Uterus (tissue), 4 donors: Measurements from ENCODE around the gene UNC13B. TPM values are rescaled to one million over a fixed set of nuclear protein-coding genes. Genes with fewer than 3 reads are reported as not detected.
"Not testable (repeated sequence)": the region's sequence is repeated elsewhere in the genome, so short reads cannot be mapped to it uniquely, and the experiment has no call there.

Experiments
- DNase-seq, 2 donors: peaks; one replicate each; pipeline ENCODE4 v3.0.0-alpha.2; 2019 to 2020
- H3K27ac ChIP-seq, 2 donors: fragments of 200-600 bp; sonication (generic); 1 replicate in 1 of 2; 2 replicates in 1 of 2; pipeline ENCODE4 v1.5.1; 2016 to 2018
- H3K27me3 ChIP-seq, 2 donors: fragments of 200-600 bp; sonication (generic); one replicate each; pipeline ENCODE4 v1.5.1; 2018 to 2019; ENCODE audit warnings: control low read depth in 1 of 2
- H3K36me3 ChIP-seq, 2 donors: fragments of 200-600 bp; sonication (generic); one replicate each; pipeline ENCODE4 v1.5.1; 2019; ENCODE audit warnings: control low read depth in 1 of 2
- H3K4me1 ChIP-seq, 2 donors: fragments of 200-600 bp; sonication (generic); one replicate each; pipeline ENCODE4 v1.5.1; 2018 to 2019; ENCODE audit warnings: control low read depth in 1 of 2
- H3K4me3 ChIP-seq, 2 donors: fragments of 200-600 bp; sonication (generic); 1 replicate in 1 of 2; 2 replicates in 1 of 2; pipeline ENCODE4 v1.5.1; 2018 to 2019; ENCODE audit warnings: mild to moderate bottlenecking in 1 of 2
- H3K9me3 ChIP-seq, 2 donors: fragments of 200-600 bp; sonication (generic); one replicate each; pipeline ENCODE4 v1.5.1; 2019; ENCODE audit warnings: control low read depth in 1 of 2
- POLR2A ChIP-seq, 2 donors: fragments of 450-650 bp; IDR thresholded peaks; one replicate each; pipeline ENCODE4 v1.6.1; 2016; ENCODE audit warnings: antibody characterized with exemption in 2 of 2, mild to moderate bottlenecking in 1 of 2, moderate library complexity in 1 of 2
- intact Hi-C: fragments of 100-400 bp; cut with DNase I; formaldehyde crosslinking; loops from one replicate; pipeline ENCODE4 v1.15.1; 2023; ENCODE audit warnings: low total_unique reads
- total RNA-seq, 4 donors: library from RNA; depleted of rRNA in 3 of 4; stranded (reverse); fragments of >200 nt in 3 of 4; gene quantifications; one replicate each; pipeline versions ENCODE4 v1.1.0 to v1.2.4, GENCODE V29; 2014 to 2023
- TF ChIP-seq, protein P1 (sequence below), 4 experiments: fragments of 200-600 bp in 2 of 4; fragments of 450-650 bp in 2 of 4; sonication (generic) in 2 of 4; IDR thresholded peaks; one replicate each; pipeline ENCODE4 v1.5.1; 2016 to 2019; ENCODE audit warnings: antibody characterized with exemption in 4 of 4, mild to moderate bottlenecking in 2 of 4, moderate library complexity in 1 of 4
- donor health status: DM: yes; HTN: yes; CAD: no.

Gene UNC13B
- total RNA-seq, 4 donors from 2014 or later: 11.2 to 37.1 (median 14.6) TPM

DNA sequence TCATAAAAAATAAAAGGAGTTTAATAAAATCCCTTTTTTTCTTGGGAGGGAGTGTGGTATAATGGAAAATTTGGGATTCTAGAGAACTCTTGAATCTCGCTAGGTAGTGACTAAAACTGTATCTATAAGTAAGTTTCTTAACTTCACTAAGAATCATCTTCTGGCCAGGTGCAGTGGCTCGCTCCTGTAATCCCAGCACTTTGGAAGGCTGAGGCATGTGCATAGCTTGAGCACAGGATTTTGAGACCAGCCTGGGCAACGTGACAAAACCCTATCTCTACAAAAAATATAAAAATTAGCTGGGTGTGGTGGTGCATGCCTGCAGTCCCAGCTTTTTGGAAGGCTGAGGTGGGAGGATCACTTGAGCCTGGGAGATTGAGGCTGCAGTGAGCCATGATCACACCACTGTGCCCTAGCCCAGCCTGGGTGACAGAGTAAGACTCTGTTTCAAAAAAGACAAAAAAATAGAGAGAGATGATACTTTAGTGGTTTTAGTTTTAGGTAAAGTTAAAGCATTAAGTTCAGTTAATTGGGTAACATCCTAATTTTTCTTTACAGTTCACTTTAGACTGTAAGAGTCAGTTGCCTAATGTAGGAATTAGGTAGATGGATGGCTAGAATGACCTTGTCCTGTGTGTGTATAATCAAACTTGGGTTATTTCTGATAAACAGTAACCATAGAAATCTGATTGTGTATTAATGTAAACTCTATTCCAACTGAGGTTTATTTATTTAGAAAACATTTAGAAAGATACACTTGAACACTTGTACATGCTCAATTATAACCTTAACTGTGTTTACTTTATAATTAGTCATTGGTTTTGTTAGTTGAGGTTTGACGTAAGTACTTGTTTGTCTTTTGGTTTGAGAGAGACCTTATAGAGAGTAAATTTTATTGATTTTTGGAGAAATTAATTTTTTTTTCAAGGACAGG, 17.8 kb downstream of the UNC13B start:
- H3K27ac ChIP-seq: no peak overlapping the region
- no peaks in the 10 kb centered on the region for H3K9me3 ChIP-seq
- H3K27me3 ChIP-seq: no peaks in the 10 kb centered on the region
- DNase-seq: no peak
- H3K4me1 ChIP-seq: no peaks in the 10 kb centered on the region
- H3K4me3 ChIP-seq: no peak overlapping the region
- no peak for TF ChIP-seq POLR2A (IDR thresholded peaks at IDR 0.05)
- TF ChIP-seq, protein P1, sequence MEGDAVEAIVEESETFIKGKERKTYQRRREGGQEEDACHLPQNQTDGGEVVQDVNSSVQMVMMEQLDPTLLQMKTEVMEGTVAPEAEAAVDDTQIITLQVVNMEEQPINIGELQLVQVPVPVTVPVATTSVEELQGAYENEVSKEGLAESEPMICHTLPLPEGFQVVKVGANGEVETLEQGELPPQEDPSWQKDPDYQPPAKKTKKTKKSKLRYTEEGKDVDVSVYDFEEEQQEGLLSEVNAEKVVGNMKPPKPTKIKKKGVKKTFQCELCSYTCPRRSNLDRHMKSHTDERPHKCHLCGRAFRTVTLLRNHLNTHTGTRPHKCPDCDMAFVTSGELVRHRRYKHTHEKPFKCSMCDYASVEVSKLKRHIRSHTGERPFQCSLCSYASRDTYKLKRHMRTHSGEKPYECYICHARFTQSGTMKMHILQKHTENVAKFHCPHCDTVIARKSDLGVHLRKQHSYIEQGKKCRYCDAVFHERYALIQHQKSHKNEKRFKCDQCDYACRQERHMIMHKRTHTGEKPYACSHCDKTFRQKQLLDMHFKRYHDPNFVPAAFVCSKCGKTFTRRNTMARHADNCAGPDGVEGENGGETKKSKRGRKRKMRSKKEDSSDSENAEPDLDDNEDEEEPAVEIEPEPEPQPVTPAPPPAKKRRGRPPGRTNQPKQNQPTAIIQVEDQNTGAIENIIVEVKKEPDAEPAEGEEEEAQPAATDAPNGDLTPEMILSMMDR (IDR thresholded peaks at IDR 0.05): no peak
- H3K36me3 ChIP-seq: no peaks in the 10 kb centered on the region
- intact Hi-C loops: no loop called here

DNA sequence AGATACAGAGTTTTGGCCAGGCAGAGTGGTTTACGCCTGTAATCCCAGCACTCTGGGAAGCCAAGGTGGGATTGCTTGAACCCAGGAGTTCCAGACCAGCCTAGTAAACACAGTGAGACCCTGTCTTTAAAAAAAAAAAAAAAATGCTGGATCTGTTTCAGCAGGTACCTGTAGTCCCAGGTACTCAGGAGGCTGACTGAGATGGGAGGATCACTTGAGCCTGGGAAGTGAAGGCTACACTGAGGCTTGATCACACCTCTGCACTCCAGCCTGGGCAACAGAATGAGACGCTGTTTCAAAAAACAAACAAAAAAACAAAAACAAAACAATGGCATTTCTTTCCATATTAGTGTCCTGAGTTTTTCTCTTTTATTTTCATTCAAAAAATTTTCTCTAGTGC, 19.0 kb downstream of the UNC13B start:
- Histone ChIP-seq H3K4me3 (no peak overlapping the region), H3K9me3 (no peaks in the 10 kb centered on the region), H3K4me1 (no peaks in the 10 kb centered on the region), H3K36me3 (no peaks in the 10 kb centered on the region), H3K27ac (no peak overlapping the region), H3K27me3 (no peaks in the 10 kb centered on the region)
- no peak for TF ChIP-seq POLR2A (IDR thresholded peaks at IDR 0.05)
- TF ChIP-seq, protein P1 (IDR thresholded peaks at IDR 0.05): no peak
- DNase-seq: no peak
- intact Hi-C loops: no loop called here

DNA sequence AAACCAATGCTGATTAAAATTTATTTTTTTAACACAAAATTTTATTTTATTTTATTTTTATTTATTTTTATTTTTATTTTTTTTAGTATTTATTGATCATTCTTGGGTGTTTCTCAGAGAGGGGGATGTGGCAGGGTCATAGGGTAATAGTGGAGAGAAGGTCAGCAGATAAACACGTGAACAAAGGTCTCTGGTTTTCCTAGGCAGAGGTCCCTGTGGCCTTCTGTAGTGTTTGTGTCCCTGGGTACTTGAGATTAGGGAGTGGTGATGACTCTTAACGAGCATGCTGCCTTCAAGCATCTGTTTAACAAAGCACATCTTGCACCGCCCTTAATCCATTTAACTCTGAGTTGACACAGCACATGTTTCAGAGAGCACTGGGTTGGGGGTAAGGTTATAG, 20.6 kb downstream of the UNC13B start:
- H3K27me3 ChIP-seq, intact Hi-C loops, H3K4me3 ChIP-seq, H3K9me3 ChIP-seq, H3K36me3 ChIP-seq, H3K27ac ChIP-seq, H3K4me1 ChIP-seq, DNase-seq: not testable (repeated sequence)

DNA sequence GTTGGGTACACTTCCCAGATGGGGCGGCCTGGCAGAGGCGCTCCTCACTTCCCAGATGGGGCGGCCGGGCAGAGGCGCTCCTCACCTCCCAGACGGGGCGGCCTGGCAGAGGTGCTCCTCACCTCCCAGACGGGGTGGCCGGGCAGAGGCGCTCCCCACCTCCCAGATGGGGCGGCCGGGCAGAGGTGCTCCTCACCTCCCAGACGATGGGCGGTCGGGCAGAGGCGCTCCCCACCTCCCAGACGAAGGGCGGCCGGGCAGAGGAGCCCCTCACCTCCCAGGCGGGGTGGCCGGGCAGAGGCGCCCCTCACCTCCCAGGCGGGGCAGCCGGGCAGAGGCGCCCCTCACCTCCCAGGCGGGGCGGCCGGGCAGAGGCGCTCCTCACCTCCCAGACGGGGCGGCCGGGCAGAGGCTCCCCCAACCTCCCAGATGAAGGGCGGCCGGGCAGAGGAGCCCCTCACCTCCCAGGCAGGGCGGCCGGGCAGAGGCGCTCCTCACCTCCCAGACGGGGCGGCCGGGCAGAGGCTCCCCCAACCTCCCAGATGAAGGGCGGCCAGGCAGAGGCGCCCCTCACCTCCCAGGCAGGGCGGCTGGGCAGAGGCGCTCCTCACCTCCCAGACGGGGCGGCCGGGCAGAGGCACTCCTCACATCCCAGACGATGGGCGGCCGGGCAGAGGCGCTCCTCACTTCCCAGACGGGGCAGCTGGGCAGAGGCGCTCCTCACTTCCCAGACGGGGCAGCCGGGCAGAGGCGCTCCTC, 21.4 kb downstream of the UNC13B start:
- H3K9me3 ChIP-seq, DNase-seq, intact Hi-C loops, H3K4me1 ChIP-seq, H3K27me3 ChIP-seq, H3K36me3 ChIP-seq, H3K27ac ChIP-seq, H3K4me3 ChIP-seq: not testable (repeated sequence)

DNA sequence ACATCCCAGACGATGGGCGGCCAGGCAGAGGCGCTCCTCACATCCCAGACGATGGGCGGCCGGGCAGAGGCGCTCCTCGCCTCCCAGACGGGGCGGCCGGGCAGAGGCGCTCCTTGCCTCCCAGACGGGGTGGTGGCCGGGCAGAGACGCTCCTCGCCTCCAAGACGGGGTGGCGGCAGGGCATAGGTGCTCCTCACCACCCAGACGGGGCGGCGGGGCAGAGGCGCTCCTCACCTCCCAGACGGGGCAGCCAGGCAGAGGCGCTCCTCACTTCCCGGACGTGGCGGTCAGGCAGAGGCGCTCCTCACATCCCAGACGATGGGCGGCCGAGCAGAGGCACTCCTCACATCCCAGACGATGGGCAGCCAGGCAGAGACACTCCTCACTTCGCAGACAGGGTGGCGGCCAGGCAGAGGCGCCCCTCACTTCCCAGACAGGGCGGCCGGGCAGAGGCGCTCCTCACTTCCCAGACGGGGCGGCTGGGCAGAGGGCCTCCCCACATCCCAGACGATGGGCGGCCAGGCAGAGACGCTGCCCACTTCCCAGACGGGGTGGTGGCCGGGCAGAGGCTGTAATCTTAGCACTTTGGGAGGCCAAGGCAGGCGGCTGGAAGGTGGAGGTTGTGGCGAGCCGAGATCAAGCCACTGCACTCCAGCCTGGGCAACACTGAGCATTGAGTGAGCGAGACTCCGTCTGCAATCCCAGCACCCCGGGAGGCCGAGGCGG, 22.1 kb downstream of the UNC13B start:
- DNase-seq, H3K9me3 ChIP-seq, H3K27me3 ChIP-seq, H3K4me3 ChIP-seq, H3K27ac ChIP-seq, H3K36me3 ChIP-seq, intact Hi-C loops, H3K4me1 ChIP-seq: not testable (repeated sequence)

DNA sequence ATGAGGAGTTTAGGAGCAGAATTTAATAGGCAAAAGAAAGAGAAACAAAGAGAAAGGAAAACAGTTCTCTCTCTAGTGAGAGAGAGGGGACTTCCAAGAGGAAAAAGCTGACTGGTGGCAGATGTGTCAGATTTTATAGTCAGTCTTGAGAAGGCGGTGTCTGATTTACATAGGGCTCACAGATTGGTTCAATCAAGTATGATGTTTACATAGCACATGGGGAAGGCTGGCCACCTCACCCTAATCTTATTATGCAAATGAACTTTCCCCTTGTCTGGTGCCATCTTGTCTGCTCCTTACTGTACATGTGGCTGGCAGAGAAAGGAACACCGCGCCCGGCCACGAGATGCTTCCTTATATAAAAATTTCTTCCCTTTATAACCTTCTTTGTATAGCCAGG, 24.7 kb downstream of the UNC13B start:
- DNase-seq: no peak
- Histone ChIP-seq H3K9me3 (no peaks in the 10 kb centered on the region), H3K27ac (no peak overlapping the region), H3K36me3 (no peaks in the 10 kb centered on the region), H3K4me3 (no peak overlapping the region), H3K4me1 (no peaks in the 10 kb centered on the region), H3K27me3 (no peaks in the 10 kb centered on the region)
- no peak for TF ChIP-seq POLR2A (IDR thresholded peaks at IDR 0.05)
- TF ChIP-seq, protein P1 (IDR thresholded peaks at IDR 0.05): no peak
- intact Hi-C loops: no loop called here
